Fibroblast of lung (primary cell): Measurements from ENCODE around the gene DTL. TPM values are rescaled to one million over a fixed set of nuclear protein-coding genes. Genes with fewer than 3 reads are reported as not detected.

Experiments used
- DNase-seq, 2 donors: peaks; one replicate each; pipeline versions ENCODE4 v3.0.0 to v3.0.0-alpha.2; 2010; ENCODE audit warnings: low read depth in 2 of 2
- H2AFZ ChIP-seq: 2 replicates; pipeline ENCODE4 v1.5.1; 2012; ENCODE audit warnings: low read length, control low read depth, inconsistent platforms
- H3K27ac ChIP-seq: 2 replicates; pipeline ENCODE4 v1.5.1; 2011; ENCODE audit warnings: low read length, control low read depth; ENCODE audit not compliant: insufficient read depth
- H3K27me3 ChIP-seq: 2 replicates; pipeline ENCODE4 v1.5.1; 2011; ENCODE audit warnings: mild to moderate bottlenecking, low read length; ENCODE audit not compliant: control insufficient read depth, insufficient read depth
- H3K36me3 ChIP-seq: 2 replicates; pipeline ENCODE4 v1.5.1; 2011; ENCODE audit warnings: low read length; ENCODE audit not compliant: control insufficient read depth, insufficient read depth
- H3K4me1 ChIP-seq: 2 replicates; pipeline ENCODE4 v1.5.1; 2011; ENCODE audit warnings: low read length; ENCODE audit not compliant: control insufficient read depth, insufficient read depth; ENCODE audit errors: extremely low read depth
- H3K4me2 ChIP-seq: 2 replicates; pipeline ENCODE4 v1.5.1; 2011; ENCODE audit warnings: low read length, control low read depth; ENCODE audit not compliant: insufficient read depth; ENCODE audit errors: extremely low read depth
- H3K4me3 ChIP-seq, 4 experiments: fragments of 200-600 bp in 1 of 4; sonication (generic) in 1 of 4; replicated peaks in 1 of 4; 2 replicates each; pipeline ENCODE4 v1.5.1; 2011 to 2016; ENCODE audit warnings: low read length in 4 of 4, low read depth in 3 of 4, mild to moderate bottlenecking in 3 of 4, control low read depth in 2 of 4, inconsistent platforms in 1 of 4, mixed read lengths in 1 of 4; ENCODE audit not compliant: insufficient read depth in 1 of 4; ENCODE audit errors: control extremely low read depth in 1 of 4
- H3K79me2 ChIP-seq: 2 replicates; pipeline ENCODE4 v1.5.1; 2012; ENCODE audit warnings: mild to moderate bottlenecking, low read length, inconsistent platforms; ENCODE audit not compliant: control insufficient read depth, insufficient read depth
- H3K9ac ChIP-seq: 2 replicates; pipeline ENCODE4 v1.5.1; 2011; ENCODE audit warnings: mild to moderate bottlenecking, low read length, control low read depth; ENCODE audit not compliant: insufficient read depth
- H3K9me3 ChIP-seq: 2 replicates; pipeline ENCODE4 v1.5.1; 2012; ENCODE audit warnings: low read depth, low read length; ENCODE audit not compliant: control insufficient read depth, insufficient read depth
- H4K20me1 ChIP-seq: 2 replicates; pipeline ENCODE4 v1.5.1; 2011; ENCODE audit warnings: low read length; ENCODE audit not compliant: control insufficient read depth, insufficient read depth; ENCODE audit errors: extremely low read depth
- EZH2 ChIP-seq: IDR thresholded peaks from 2 replicates; pipeline ENCODE4 v1.5.1; 2012; ENCODE audit warnings: low read length, control low read depth, mild to moderate bottlenecking; ENCODE audit errors: missing control alignments
- polyA plus RNA-seq, 2 donors: library from polyadenylated mRNA; depleted of rRNA in 1 of 2; stranded (reverse) in 1 of 2; unstranded in 1 of 2; fragments of >200 nt; gene quantifications; 2 replicates each; pipeline ENCODE4 v1.2.1, GENCODE V29; 2011 to 2012; ENCODE audit warnings: missing spikeins in 1 of 2
- total RNA-seq: library from RNA; depleted of rRNA; stranded (reverse); fragments of >200 nt; gene quantifications from 2 replicates; pipeline ENCODE4 v1.2.1, GENCODE V29; 2014
- TF ChIP-seq, protein P1 (sequence below), 2 donors: IDR thresholded peaks in 1 of 2; conservative IDR thresholded peaks in 1 of 2; 1 replicate in 1 of 2; 2 replicates in 1 of 2; pipeline ENCODE4 v1.5.1; 2011 to 2012; ENCODE audit warnings: low read length in 2 of 2, control low read depth in 1 of 2, inconsistent platforms in 1 of 2, low read depth in 1 of 2, mild to moderate bottlenecking in 1 of 2

The DTL gene
- total and polyA plus RNA-seq, 2 donors (not counting 1 experiment from before 2014, with no cell fraction given) = 2.8 to 8.7 TPM

- TF ChIP-seq, protein P1, sequence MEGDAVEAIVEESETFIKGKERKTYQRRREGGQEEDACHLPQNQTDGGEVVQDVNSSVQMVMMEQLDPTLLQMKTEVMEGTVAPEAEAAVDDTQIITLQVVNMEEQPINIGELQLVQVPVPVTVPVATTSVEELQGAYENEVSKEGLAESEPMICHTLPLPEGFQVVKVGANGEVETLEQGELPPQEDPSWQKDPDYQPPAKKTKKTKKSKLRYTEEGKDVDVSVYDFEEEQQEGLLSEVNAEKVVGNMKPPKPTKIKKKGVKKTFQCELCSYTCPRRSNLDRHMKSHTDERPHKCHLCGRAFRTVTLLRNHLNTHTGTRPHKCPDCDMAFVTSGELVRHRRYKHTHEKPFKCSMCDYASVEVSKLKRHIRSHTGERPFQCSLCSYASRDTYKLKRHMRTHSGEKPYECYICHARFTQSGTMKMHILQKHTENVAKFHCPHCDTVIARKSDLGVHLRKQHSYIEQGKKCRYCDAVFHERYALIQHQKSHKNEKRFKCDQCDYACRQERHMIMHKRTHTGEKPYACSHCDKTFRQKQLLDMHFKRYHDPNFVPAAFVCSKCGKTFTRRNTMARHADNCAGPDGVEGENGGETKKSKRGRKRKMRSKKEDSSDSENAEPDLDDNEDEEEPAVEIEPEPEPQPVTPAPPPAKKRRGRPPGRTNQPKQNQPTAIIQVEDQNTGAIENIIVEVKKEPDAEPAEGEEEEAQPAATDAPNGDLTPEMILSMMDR (conservative IDR thresholded peaks at IDR 0.05 in 1 of 2, IDR thresholded peaks at IDR 0.05 in 1 of 2; ENCODE audit: low read depth in 1 of 2, low read length in 2 of 2) = no peak
- TF ChIP-seq EZH2 = no peak
- Histone ChIP-seq H3K9ac (no peak overlapping the region), H3K79me2 (no peaks in the 10 kb centered on the region), H2AFZ (no peak overlapping the region), H3K4me2 (no peak overlapping the region), H3K4me3 (no peak overlapping the region), H3K27me3 (no peaks in the 10 kb centered on the region), H3K4me1 (no peaks in the 10 kb centered on the region), H3K9me3 (no peaks in the 10 kb centered on the region), H4K20me1 (no peaks in the 10 kb centered on the region), H3K36me3 (no peaks in the 10 kb centered on the region), H3K27ac (no peak overlapping the region)
- DNase-seq = no peak
Measured at GRCh38 chr1:212072047-212072446, 36.5 kb downstream of the DTL start.

GRCh38 chr1:212073490-212073889, 37.9 kb downstream of the DTL start:
- Histone ChIP-seq H3K27ac (no peak overlapping the region), H3K9me3 (no peaks in the 10 kb centered on the region), H2AFZ (no peak overlapping the region), H3K36me3 (no peaks in the 10 kb centered on the region), H3K79me2 (no peaks in the 10 kb centered on the region), H3K4me2 (no peak overlapping the region), H3K27me3 (no peaks in the 10 kb centered on the region), H3K4me3 (no peak overlapping the region), H3K4me1 (no peaks in the 10 kb centered on the region), H3K9ac (no peak overlapping the region), H4K20me1 (no peaks in the 10 kb centered on the region)
- no peak for TF ChIP-seq EZH2
- TF ChIP-seq, protein P1 (conservative IDR thresholded peaks at IDR 0.05 in 1 of 2, IDR thresholded peaks at IDR 0.05 in 1 of 2; ENCODE audit: low read depth in 1 of 2, low read length in 2 of 2) = peak in 1 of 2 donors; percentile 2
- DNase-seq = peak in 1 of 2 donors; percentile 47

DNA sequence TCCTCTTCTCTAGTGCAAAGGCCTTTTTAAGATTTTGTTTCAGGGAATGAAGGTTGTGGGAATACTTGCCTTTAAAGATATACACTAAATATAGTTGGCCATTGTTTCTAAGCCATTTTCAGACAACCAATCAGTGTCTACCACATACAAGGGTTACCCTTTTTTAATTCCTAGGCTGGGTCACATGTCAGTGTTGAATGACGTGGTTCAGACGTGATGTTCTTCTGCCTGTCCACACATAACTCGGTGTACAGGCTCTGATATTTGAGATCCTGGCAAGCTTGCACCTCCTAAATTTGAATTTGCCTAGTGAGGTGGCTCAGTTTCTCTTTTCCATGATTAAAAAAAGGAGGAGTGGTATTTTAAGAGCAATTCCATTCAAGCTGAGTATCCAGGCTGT, 38.8 kb downstream of the DTL start:
- H4K20me1 ChIP-seq = no peaks in the 10 kb centered on the region
- H3K4me1 ChIP-seq = no peaks in the 10 kb centered on the region
- H3K4me3 ChIP-seq = no peak overlapping the region
- no peak overlapping the region for H3K27ac ChIP-seq
- no peaks in the 10 kb centered on the region for H3K36me3 ChIP-seq
- H3K79me2 ChIP-seq = no peaks in the 10 kb centered on the region
- H3K9me3 ChIP-seq = no peaks in the 10 kb centered on the region
- no peak overlapping the region for H3K9ac ChIP-seq
- H2AFZ ChIP-seq = no peak overlapping the region
- H3K4me2 ChIP-seq = no peak overlapping the region
- TF ChIP-seq, protein P1 (conservative IDR thresholded peaks at IDR 0.05 in 1 of 2, IDR thresholded peaks at IDR 0.05 in 1 of 2; ENCODE audit: low read depth in 1 of 2, low read length in 2 of 2) = no peak
- no peaks in the 10 kb centered on the region for H3K27me3 ChIP-seq
- no peak for DNase-seq
